Nephron progenitor cell (in vitro differentiated cells): ENCODE measurements around the gene SRCIN1.

Experiments
- DNase-seq: peaks from one replicate; pipeline ENCODE4 v3.0.0; 2021
- H3K27ac Mint-ChIP-seq: 2 replicates; pipeline ENCODE4 v1.8.0; 2021; ENCODE audit warnings: mild to moderate bottlenecking, moderate library complexity, mixed read lengths
- H3K27me3 Mint-ChIP-seq: 2 replicates; pipeline ENCODE4 v1.8.0; 2021; ENCODE audit warnings: mild to moderate bottlenecking, low read depth, mixed read lengths; ENCODE audit not compliant: poor library complexity
- H3K36me3 Mint-ChIP-seq: 2 replicates; pipeline ENCODE4 v1.8.0; 2021; ENCODE audit warnings: low read depth, mixed read lengths
- H3K4me1 Mint-ChIP-seq: 2 replicates; pipeline ENCODE4 v1.8.0; 2021; ENCODE audit warnings: mixed read lengths
- H3K4me3 Mint-ChIP-seq: 2 replicates; pipeline ENCODE4 v1.8.0; 2021; ENCODE audit warnings: mild to moderate bottlenecking, moderate library complexity, mixed read lengths
- H3K9me3 Mint-ChIP-seq: 2 replicates; pipeline ENCODE4 v1.8.0; 2021; ENCODE audit warnings: mild to moderate bottlenecking, moderate library complexity, mixed read lengths
- TF ChIP-seq, protein P1 (sequence below): fragments of 200-600 bp; sonication (generic); IDR thresholded peaks from 2 replicates; pipeline ENCODE4 v1.5.0; 2021; ENCODE audit warnings: antibody characterized with exemption

SRCIN1 gene

DNA sequence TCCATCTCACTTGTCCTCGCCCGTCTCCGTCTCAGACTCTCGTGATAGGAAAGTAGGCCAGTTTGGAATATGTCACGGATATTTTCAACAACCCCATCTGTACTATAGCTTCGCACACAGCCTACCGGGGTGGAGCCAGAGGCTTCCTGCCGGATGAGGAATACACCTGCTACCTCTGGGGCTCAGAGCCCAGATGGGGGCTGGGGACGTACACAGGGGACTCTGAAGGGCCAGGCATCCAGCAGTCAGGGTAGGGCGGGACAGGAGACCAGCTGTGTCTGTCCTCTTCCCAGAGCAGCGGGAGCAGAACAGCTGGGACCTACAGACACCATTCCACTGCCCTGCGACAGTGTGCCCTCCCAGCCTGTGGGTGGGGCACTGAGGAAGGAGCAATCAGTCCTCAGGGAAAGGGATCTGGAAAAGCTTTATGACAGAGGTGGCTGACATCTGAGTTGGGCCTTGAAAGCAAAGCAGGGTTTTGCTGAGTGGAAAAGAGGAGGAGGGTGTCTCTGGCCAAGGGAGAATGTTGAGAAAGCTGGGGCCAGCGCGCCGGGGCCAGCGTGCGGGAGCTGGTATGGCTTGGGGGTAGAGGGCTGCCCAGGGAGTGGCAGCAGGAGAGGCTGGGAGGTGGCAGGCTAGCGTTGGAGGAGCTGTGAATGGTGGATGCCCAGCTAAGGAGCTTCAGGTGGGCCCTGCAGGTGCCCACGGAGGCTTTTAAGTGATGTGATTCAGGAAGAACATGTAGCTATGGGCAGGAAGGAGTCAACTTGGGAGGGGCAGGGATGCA is 11.5 kb upstream of the SRCIN1 start:
- H3K9me3 Mint-ChIP-seq, result peaks cover 15% of the 10 kb centered on the region
- no peak for DNase-seq
- H3K36me3 Mint-ChIP-seq, result no peaks in the 10 kb centered on the region
- TF ChIP-seq, protein P1, sequence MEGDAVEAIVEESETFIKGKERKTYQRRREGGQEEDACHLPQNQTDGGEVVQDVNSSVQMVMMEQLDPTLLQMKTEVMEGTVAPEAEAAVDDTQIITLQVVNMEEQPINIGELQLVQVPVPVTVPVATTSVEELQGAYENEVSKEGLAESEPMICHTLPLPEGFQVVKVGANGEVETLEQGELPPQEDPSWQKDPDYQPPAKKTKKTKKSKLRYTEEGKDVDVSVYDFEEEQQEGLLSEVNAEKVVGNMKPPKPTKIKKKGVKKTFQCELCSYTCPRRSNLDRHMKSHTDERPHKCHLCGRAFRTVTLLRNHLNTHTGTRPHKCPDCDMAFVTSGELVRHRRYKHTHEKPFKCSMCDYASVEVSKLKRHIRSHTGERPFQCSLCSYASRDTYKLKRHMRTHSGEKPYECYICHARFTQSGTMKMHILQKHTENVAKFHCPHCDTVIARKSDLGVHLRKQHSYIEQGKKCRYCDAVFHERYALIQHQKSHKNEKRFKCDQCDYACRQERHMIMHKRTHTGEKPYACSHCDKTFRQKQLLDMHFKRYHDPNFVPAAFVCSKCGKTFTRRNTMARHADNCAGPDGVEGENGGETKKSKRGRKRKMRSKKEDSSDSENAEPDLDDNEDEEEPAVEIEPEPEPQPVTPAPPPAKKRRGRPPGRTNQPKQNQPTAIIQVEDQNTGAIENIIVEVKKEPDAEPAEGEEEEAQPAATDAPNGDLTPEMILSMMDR, result no peak
- H3K27ac Mint-ChIP-seq, result no peak overlapping the region
- peaks cover 41% of the 10 kb centered on the region for H3K4me1 Mint-ChIP-seq
- H3K4me3 Mint-ChIP-seq, result no peak overlapping the region
- H3K27me3 Mint-ChIP-seq, result peaks cover 31% of the 10 kb centered on the region

DNA sequence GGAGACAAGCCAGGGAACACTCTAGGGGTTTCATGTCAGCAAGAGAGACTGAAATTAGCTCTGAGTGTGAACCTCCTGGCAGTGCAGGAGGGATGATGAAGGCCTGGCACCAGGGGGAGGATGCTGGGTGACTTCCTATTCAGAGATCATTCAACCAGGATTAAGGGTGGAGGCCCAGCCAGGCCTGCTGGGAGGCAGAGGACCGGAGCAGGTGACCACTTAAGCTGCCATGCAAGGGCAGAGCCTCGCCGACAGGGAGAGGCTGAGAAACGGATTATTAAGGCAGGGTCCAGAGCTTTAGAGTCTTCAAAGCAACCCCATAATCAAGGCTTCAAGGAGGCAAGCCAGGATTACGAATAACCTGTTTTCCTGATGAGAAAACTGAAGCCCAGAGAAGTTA is 10.6 kb upstream of the SRCIN1 start:
- no peak for DNase-seq

DNA sequence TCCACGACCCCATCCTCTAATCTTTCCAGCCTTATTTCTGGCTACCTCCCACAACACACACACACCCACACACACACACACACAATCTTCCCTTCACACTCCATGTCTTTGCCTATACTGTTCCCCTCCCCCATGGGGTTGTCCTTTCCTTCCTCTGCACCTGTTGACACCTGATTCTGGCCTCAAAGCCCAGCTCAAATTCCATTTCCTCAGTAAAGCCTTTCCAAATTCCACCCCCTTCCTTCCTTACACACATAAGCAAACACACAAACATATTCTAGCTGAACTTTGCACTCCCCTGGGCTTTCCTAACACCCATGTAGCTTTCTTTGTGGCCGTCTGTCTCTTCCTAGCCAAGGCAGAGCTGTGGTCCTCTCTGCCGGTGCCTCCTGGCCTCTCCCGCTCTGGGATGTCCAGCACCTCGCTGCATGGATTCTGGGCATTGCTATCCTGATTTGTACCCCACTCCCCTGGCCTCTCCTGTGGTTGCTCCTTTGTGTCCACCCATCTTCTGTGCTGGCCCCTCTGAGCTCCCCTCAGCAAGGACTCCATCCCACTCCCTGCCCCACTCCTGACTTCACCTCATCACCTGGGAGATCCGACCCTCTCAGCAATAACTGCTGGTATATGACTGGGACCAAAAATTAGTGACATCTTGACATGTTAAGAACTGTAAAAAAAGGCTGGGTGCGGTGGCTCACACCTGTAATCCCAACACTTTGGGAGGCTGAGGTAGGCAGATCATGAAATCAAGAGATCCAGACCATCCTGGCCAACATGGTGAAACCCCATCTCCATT is 8.4 kb upstream of the SRCIN1 start:
- Mint-ChIP-seq H3K36me3 (no peaks in the 10 kb centered on the region), H3K9me3 (peaks cover 31% of the 10 kb centered on the region), H3K27ac (no peak overlapping the region), H3K4me3 (no peak overlapping the region), H3K27me3 (peaks cover 56% of the 10 kb centered on the region), H3K4me1 (peaks cover 39% of the 10 kb centered on the region)
- no peak for DNase-seq
- TF ChIP-seq, protein P1, result no peak

More for the DNA sequence above, 10.6 kb upstream of the SRCIN1 start:
- Mint-ChIP-seq H3K27ac (no peak overlapping the region), H3K4me3 (no peak overlapping the region), H3K4me1 (peaks cover 38% of the 10 kb centered on the region), H3K9me3 (peaks cover 24% of the 10 kb centered on the region), H3K27me3 (peaks cover 38% of the 10 kb centered on the region), H3K36me3 (no peaks in the 10 kb centered on the region)
- TF ChIP-seq, protein P1, result no peak

DNA sequence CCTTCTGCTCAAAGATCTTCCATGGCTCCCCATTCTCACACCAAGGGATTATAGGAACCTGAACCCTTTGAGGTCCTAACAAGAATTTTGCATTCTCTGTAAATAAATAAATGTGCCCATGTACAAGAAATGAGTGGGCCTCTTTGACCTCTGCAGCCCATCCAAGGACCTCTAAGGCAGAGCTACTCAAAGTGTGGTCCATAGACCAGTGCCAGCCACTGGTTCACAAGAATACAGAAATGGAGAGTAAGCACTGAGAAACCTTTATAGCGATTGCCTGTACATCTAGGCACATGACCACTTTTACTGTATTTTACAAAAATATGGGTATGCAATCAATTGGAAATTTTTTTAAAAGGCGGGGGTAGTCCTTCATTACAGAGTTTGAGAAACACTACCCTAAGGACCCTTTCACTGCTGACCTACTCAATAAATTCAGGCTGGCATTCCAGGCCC is 7.8 kb upstream of the SRCIN1 start:
- Mint-ChIP-seq H3K4me1 (peaks cover 45% of the 10 kb centered on the region), H3K9me3 (peaks cover 31% of the 10 kb centered on the region), H3K4me3 (no peak overlapping the region), H3K27ac (no peak overlapping the region), H3K27me3 (peaks cover 57% of the 10 kb centered on the region), H3K36me3 (no peaks in the 10 kb centered on the region)
- no peak for DNase-seq
- TF ChIP-seq, protein P1, result no peak

DNA sequence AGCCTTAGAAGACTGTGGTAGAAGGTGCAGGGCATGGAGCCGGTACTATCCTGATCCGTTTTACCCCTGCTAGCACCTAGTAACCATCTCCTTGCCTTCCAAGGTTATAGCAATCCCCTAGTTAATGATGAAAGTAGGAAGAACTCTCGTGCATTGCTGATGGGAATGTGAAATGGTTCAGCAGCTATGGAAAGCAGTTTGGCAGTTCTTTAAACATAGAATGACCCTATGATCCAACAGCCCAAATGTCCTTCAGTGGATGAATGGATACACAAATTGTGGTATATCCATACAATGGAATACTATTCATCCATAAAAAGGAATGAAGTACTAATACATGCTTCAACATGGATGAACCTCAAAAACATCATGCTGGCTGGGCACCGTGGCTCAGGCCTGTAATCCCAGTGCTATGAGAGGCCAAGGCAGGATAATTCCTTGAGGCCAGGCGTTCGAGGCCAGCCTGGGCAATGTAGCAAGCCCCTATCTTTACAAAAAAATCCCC is 6.2 kb upstream of the SRCIN1 start:
- DNase-seq, result no peak
- no peak overlapping the region for H3K4me3 Mint-ChIP-seq
- TF ChIP-seq, protein P1, result no peak

More for the DNA sequence above, 6.2 kb upstream of the SRCIN1 start:
- Mint-ChIP-seq H3K27me3 (peaks cover 68% of the 10 kb centered on the region), H3K9me3 (peaks cover 31% of the 10 kb centered on the region), H3K4me1 (peaks cover 41% of the 10 kb centered on the region), H3K36me3 (no peaks in the 10 kb centered on the region), H3K27ac (no peak overlapping the region)
